Activated CD4-positive, alpha-beta T cell treated with anti-CD3 and anti-CD28 coated beads, Interleukin-2, amount 10 ng/mL, durations not matched to agents 7 days and 5 days (primary cell): ENCODE measurements around the gene TGFBRAP1. TPM values are rescaled to one million over a fixed set of nuclear protein-coding genes. Genes with fewer than 3 reads are reported as not detected.

ENCODE experiments used
- CTCF ChIA-PET: fragments of 350-600 bp; sonication (Branson Sonifier 250); formaldehyde crosslinking; loops from one replicate; lab custom pipeline; 2021; ENCODE audit warnings: antibody characterized with exemption; lab: Charles Lee
- POLR2A ChIA-PET: fragments of 350-600 bp; sonication (Branson Sonifier 250); formaldehyde crosslinking; loops from one replicate; lab custom pipeline; 2021; ENCODE audit warnings: antibody characterized with exemption; lab: Charles Lee
- DNase-seq: peaks from one replicate; pipeline ENCODE4 v3.0.0-alpha.2; 2020
- H3K27ac Mint-ChIP-seq: one replicate; pipeline ENCODE4 v1.8.0; 2021; ENCODE audit warnings: mild to moderate bottlenecking, moderate library complexity, mixed read lengths
- H3K27me3 Mint-ChIP-seq: one replicate; pipeline ENCODE4 v1.8.0; 2021; ENCODE audit warnings: mixed read lengths
- H3K36me3 Mint-ChIP-seq: one replicate; pipeline ENCODE4 v1.8.0; 2021; ENCODE audit warnings: low read depth, mixed read lengths
- H3K4me1 Mint-ChIP-seq: one replicate; pipeline ENCODE4 v1.8.0; 2021; ENCODE audit warnings: mixed read lengths
- H3K4me3 Mint-ChIP-seq: one replicate; pipeline ENCODE4 v1.8.0; 2021; ENCODE audit warnings: mild to moderate bottlenecking, moderate library complexity, mixed read lengths
- H3K9me3 Mint-ChIP-seq: one replicate; pipeline ENCODE4 v1.8.0; 2021; ENCODE audit warnings: mixed read lengths
- total RNA-seq, 2 experiments: library from RNA; stranded (reverse); gene quantifications; one replicate each; pipeline ENCODE4 v1.2.3, GENCODE V29; 2021

Gene TGFBRAP1
- total RNA-seq, 2 experiments from 2014 or later = 20.5 to 21.4 TPM

DNA sequence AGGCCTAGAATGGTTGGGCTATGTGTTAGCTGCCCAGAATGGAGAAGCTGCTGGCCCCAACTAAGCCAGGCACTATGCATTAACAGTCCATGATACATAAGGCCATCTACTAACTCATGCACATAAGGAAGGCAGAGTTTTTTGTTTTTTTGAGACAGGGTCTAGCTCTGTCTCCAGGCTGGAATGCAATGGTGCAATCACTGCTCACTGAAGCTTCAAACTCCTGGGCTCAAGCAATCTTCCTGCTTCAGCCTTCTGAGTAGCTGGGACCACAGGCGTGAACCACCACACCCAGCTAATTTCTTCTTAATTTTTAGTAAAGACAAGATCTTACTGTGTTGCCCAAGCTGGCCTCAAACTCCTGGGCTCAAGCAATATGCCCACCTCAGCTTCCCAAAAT, 50.4 kb downstream of the TGFBRAP1 start:
- no peak for DNase-seq
- no peak overlapping the region for H3K4me3 Mint-ChIP-seq
- H3K4me1 Mint-ChIP-seq = no peaks in the 10 kb centered on the region
- H3K36me3 Mint-ChIP-seq = peaks cover 19% of the 10 kb centered on the region
- ChIA-PET CTCF (interaction anchor here (0.6 kb wide), 1 partner anchor 9 kb away, joined by 3 read pairs; no protein-coding TSS in a partner anchor), POLR2A (no interaction called here)
- H3K27ac Mint-ChIP-seq = no peak overlapping the region
- no peaks in the 10 kb centered on the region for H3K27me3 Mint-ChIP-seq
- no peaks in the 10 kb centered on the region for H3K9me3 Mint-ChIP-seq

DNA sequence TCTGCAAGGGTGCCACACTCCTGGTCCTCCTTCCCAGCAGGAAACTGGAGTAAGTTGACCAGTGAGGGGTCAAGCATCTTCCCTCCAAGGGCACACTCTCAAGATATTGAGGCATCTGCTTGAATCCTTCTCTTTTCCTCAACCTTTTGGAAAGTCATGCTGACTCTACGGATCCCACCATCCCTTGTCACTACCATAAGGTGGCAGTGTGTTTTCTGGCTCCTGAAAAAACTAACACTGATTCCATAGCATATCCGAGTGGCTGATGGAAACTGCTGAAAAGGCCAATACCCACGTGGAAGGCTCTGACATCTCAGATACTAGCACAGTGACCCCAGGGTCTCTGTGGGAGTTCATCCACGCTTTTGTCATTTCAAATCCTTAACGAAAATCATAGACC, 50.9 kb downstream of the TGFBRAP1 start:
- Mint-ChIP-seq H3K4me1 (no peaks in the 10 kb centered on the region), H3K9me3 (no peaks in the 10 kb centered on the region), H3K27ac (no peak overlapping the region), H3K4me3 (no peak overlapping the region), H3K27me3 (no peaks in the 10 kb centered on the region), H3K36me3 (peaks cover 19% of the 10 kb centered on the region)
- ChIA-PET CTCF (interaction anchor here (0.6 kb wide), 2 partner anchors 9 to 770 kb away, joined by 3 read pairs; no protein-coding TSS in a partner anchor), POLR2A (no interaction called here)
- no peak for DNase-seq

DNA sequence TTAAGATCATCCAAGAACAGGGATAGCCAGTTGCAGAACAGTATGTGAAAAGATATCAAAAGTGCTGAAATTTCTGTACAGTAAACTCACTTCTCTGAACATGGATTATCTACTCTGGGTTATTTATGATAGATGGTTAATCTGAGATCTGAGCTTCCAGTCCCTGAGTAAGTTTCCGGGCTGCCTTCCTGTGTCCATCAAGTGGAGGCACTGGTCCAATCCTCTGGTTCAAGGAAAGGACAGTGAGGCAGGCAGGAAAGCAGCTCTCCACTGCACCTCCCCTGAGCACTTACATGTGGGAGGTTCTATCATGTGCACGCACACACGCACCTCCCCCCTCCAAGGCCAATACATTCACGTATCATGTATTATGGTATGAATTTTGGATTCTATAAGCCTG, 55.5 kb downstream of the TGFBRAP1 start:
- peaks cover 18% of the 10 kb centered on the region for H3K36me3 Mint-ChIP-seq
- CTCF ChIA-PET = interaction anchor here (1.4 kb wide), 1 partner anchor 40 kb away, joined by 3 read pairs; no protein-coding TSS in a partner anchor
- POLR2A ChIA-PET = no interaction called here

DNA sequence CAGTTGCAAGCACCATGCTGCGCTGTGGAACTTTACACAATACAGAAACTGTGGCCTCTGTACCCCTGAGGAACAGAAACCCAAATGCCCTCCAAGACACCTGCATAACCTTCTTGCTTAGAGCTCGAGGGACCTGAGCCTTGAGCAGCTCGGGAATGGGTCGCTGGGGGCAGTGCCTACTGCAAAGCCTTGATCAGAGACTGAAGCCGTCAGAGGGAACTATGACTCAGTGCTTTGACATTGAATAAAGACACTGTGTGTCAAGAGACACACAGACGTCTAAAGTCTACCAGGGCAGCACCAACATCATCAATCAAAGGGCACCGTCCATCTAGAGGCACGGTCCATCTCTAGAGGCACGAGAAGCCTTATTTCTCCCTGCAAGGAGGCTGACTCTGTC, 57.4 kb downstream of the TGFBRAP1 start:
- Mint-ChIP-seq H3K4me3 (no peak overlapping the region), H3K9me3 (no peaks in the 10 kb centered on the region), H3K4me1 (no peaks in the 10 kb centered on the region), H3K27me3 (no peaks in the 10 kb centered on the region), H3K27ac (no peak overlapping the region), H3K36me3 (peaks cover 25% of the 10 kb centered on the region)
- CTCF ChIA-PET = no interaction called here
- POLR2A ChIA-PET = no interaction called here
- DNase-seq = no peak

More for the DNA sequence above, 55.5 kb downstream of the TGFBRAP1 start:
- Mint-ChIP-seq H3K27ac (no peak overlapping the region), H3K27me3 (no peaks in the 10 kb centered on the region), H3K4me3 (no peak overlapping the region), H3K4me1 (no peaks in the 10 kb centered on the region), H3K9me3 (no peaks in the 10 kb centered on the region)
- no peak for DNase-seq

DNA sequence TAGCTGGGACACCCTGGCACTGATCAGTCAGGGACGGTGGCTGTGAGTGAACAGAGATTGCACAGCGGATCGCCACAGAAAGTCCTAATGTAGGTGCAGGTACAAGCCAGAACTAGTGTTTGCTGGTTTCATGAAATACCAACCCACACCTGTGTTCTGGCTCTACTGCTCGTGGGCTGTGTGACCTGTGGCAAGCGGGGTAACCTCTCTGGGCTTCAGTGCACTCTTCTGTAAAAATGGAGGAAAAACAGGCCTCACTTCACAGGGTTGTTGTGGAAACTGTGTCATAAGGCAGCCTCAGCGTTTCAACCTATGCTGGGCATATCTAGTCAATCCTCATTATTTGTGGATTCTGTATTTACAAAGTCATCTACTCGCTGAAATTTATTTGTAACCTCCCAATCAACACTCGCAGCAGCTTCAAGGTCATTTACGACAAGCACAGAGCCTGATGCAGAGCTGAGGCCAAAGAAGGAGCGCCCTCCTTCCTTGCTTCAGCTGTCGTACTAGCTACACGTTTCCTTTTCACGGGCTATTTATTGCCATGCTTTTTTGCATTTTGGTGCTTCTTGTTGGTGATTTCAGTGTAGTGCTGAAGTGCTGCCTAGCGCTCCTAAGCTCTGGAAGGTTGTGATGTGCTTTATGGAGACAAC, 58.0 kb downstream of the TGFBRAP1 start:
- Mint-ChIP-seq H3K4me3 (no peak overlapping the region), H3K36me3 (peaks cover 25% of the 10 kb centered on the region), H3K4me1 (no peaks in the 10 kb centered on the region), H3K9me3 (no peaks in the 10 kb centered on the region), H3K27me3 (no peaks in the 10 kb centered on the region), H3K27ac (no peak overlapping the region)
- ChIA-PET CTCF (no interaction called here), POLR2A (no interaction called here)
- no peak for DNase-seq

DNA sequence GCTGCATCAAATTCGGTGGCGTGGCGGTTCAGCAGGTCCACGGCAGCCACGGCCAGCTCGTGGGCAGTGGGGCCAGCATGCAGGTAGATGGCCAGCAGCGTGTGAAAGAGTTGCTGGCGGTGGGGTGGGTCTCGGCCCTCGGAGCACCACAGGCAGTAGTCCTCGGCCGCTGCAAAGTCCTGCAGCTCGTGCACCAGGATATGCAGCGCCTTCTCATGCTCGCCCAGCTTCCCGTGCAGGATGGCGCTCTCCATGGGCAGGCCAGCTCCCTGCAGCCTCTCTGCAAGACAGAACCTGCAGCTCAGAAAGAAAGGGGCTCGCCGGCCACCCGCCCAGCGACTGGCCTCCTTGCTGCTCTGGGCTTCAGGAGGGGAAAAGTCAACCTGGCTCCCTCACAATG, 60.1 kb downstream of the TGFBRAP1 start:
- H3K27ac Mint-ChIP-seq = no peak overlapping the region
- H3K27me3 Mint-ChIP-seq = no peaks in the 10 kb centered on the region

DNA sequence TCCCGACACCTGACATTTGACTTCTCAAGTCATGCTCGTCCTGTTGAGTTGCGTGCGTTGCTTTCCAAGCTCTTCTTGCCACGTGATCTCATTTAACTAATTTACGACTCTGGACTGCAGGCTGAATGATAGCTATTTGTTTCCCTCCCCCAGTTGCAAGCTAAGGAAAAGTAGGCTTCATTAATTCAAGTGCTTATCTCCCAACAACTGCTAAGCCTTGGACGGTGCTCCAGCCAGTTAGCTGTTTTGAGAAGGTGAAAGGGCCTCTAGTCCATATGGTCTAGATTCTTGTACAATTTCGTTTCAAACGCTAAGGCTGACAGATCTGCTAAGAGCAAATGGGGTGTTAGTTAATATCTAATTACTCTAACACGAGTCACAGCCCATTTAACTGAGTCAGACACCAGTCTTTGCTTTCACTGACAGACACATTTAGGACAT, 66.9 kb downstream of the TGFBRAP1 start:
- ChIA-PET POLR2A (no interaction called here), CTCF (interaction anchor here (1.2 to 1.3 kb wide), 2 partner anchors 13 to 27 kb away, joined by 3 read pairs; no protein-coding TSS in a partner anchor)
- H3K36me3 Mint-ChIP-seq = peaks cover 14% of the 10 kb centered on the region
- H3K4me3 Mint-ChIP-seq = no peak overlapping the region
- no peaks in the 10 kb centered on the region for H3K27me3 Mint-ChIP-seq
- DNase-seq = no peak
- H3K27ac Mint-ChIP-seq = no peak overlapping the region
- H3K9me3 Mint-ChIP-seq = no peaks in the 10 kb centered on the region
- H3K4me1 Mint-ChIP-seq = no peaks in the 10 kb centered on the region

More for the DNA sequence above, 60.1 kb downstream of the TGFBRAP1 start:
- ChIA-PET POLR2A (interaction anchor here (0.6 kb wide), 1 partner anchor 21 kb away, joined by 3 read pairs; no protein-coding TSS in a partner anchor), CTCF (interaction anchor here (1.4 kb wide), 1 partner anchor 10 kb away, joined by 3 read pairs; no protein-coding TSS in a partner anchor)
- Mint-ChIP-seq H3K9me3 (no peaks in the 10 kb centered on the region), H3K4me3 (no peak overlapping the region), H3K36me3 (peaks cover 30% of the 10 kb centered on the region), H3K4me1 (no peaks in the 10 kb centered on the region)
- DNase-seq = no peak

DNA sequence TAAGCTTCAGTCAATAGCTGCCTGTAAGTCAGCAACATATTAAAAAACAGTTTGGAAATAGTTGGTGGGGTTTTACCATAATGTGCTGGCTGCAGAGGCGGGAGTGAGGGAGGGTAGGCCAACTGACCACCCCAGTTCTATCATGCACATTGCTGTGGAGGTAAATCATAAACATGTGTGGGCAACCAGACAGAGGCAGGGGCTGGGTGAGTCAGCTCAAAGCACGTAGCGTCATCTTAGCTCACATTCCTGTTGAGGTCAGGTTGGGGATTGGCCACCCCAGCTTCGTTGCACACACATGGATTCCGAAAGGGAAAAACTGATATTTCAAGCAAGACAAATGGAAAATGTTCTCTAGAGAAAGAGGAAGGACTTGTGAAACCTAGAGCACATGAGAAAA, 68.5 kb downstream of the TGFBRAP1 start:
- H3K4me3 Mint-ChIP-seq = no peak overlapping the region
- POLR2A ChIA-PET = no interaction called here
- H3K27me3 Mint-ChIP-seq = no peaks in the 10 kb centered on the region
- peaks cover 13% of the 10 kb centered on the region for H3K36me3 Mint-ChIP-seq
- DNase-seq = no peak
- H3K27ac Mint-ChIP-seq = no peak overlapping the region
- no peaks in the 10 kb centered on the region for H3K9me3 Mint-ChIP-seq
- H3K4me1 Mint-ChIP-seq = no peaks in the 10 kb centered on the region
- CTCF ChIA-PET = no interaction called here

DNA sequence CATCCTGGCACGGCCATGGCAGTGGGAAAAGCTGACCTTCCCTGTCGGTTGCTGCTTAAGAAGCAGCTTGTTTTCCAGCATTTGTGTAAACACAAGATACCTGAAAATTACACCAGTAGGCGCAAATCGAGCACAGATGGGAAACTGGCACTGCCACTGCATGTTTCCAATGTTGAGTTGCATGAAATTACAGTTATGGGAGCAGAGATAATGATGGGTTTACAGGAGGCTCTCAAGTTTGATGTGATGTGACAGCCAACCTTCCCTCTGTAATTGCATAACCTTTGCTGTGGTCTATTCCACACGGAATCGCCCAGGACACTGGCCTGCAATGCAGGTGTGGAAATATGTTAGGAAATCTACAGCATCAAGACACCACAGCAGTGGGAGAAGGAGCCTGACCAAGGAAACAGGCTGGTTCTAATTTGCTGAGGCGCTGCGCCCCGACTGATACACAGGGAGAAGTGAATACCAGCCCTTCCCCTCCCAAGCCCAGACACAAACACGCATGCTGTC, 70.6 kb downstream of the TGFBRAP1 start:
- H3K4me3 Mint-ChIP-seq = no peak overlapping the region
- H3K36me3 Mint-ChIP-seq = peaks cover 2% of the 10 kb centered on the region
- no peaks in the 10 kb centered on the region for H3K9me3 Mint-ChIP-seq
- H3K4me1 Mint-ChIP-seq = no peaks in the 10 kb centered on the region
- DNase-seq = no peak
- no peak overlapping the region for H3K27ac Mint-ChIP-seq
- POLR2A ChIA-PET = no interaction called here
- no peaks in the 10 kb centered on the region for H3K27me3 Mint-ChIP-seq
- CTCF ChIA-PET = no interaction called here

DNA sequence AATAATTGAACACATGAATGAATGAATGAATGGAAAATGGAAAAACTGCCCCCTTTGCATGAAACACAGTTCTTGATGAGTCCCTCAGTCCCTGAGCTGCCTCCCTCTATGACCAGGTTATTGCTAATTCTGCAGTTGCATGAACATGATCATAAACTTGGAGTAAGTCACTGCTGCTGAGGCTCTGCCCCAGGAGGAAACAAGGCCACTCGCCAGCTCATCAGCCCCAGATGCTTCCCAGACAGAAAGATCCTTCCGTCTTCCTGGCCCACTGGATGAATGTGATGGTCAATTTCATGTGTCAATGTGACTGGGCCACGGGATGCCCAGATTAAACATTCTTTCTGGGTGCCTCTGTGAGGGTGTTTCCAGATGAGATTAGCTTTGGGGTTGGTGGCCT, 71.6 kb downstream of the TGFBRAP1 start:
- H3K27ac Mint-ChIP-seq = no peak overlapping the region
- ChIA-PET CTCF (no interaction called here), POLR2A (no interaction called here)
- H3K27me3 Mint-ChIP-seq = no peaks in the 10 kb centered on the region
- no peaks in the 10 kb centered on the region for H3K4me1 Mint-ChIP-seq
- no peaks in the 10 kb centered on the region for H3K9me3 Mint-ChIP-seq
- DNase-seq = no peak
- H3K36me3 Mint-ChIP-seq = no peaks in the 10 kb centered on the region
- no peak overlapping the region for H3K4me3 Mint-ChIP-seq

DNA sequence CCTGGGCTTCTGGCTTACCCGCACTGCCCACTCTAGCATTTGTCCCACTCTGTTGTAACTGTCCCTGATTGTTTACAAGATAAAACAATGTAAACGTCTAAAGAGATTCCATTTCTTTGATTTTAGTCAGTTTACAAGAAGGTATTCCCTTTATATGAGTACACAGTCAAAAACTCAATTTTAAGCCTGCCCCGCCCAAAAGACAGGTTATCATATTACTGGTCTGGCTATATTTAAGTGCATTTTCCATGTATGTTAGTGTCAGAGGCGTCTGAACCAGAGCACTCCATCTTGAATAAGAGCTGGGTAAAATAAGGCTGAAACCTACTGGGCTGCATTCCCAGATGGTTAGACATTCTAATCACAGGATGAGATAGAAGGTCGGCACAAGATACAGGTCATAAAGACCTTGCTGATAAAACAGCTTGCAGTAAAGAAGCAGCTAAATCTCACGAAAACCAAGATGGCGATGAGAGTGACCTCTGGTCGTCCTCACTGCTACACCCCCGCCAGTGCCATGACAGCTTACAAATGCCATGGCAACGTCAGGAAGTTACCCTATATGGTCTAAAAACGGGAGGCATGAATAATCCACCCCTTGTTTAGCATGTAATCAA, 73.0 kb downstream of the TGFBRAP1 start:
- ChIA-PET POLR2A (no interaction called here), CTCF (interaction anchor here (1.0 to 1.1 kb wide), 2 partner anchors 17 to 18 kb away, joined by 3 read pairs; no protein-coding TSS in a partner anchor)
- Mint-ChIP-seq H3K36me3 (no peaks in the 10 kb centered on the region), H3K4me1 (no peaks in the 10 kb centered on the region), H3K27me3 (no peaks in the 10 kb centered on the region), H3K9me3 (no peaks in the 10 kb centered on the region), H3K27ac (no peak overlapping the region), H3K4me3 (no peak overlapping the region)
- DNase-seq = no peak

DNA sequence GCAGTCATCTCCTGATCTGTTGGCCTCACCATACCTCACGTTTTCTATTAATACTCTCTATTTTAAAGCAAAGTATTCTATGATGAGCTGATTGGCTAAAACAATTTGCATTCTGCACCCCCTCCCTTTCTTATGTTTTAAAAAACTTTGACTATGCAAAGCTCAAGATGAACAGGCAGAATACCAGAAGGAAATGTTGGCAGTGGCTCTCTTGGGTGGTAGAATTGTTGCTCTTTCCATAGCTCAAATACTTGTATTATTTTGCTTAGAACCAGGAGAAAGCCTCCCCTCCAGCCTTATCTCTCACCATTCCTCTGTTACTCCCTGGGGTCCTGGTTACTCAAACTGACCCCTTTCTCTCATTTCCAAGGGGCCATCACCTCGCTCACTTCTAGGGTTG, 73.6 kb downstream of the TGFBRAP1 start:
- Mint-ChIP-seq H3K4me3 (no peak overlapping the region), H3K27ac (no peak overlapping the region), H3K4me1 (no peaks in the 10 kb centered on the region), H3K36me3 (no peaks in the 10 kb centered on the region), H3K27me3 (no peaks in the 10 kb centered on the region), H3K9me3 (no peaks in the 10 kb centered on the region)
- no peak for DNase-seq
- POLR2A ChIA-PET = no interaction called here
- CTCF ChIA-PET = interaction anchor here (1.0 to 1.1 kb wide), 2 partner anchors 16 to 17 kb away, joined by 3 read pairs; no protein-coding TSS in a partner anchor

DNA sequence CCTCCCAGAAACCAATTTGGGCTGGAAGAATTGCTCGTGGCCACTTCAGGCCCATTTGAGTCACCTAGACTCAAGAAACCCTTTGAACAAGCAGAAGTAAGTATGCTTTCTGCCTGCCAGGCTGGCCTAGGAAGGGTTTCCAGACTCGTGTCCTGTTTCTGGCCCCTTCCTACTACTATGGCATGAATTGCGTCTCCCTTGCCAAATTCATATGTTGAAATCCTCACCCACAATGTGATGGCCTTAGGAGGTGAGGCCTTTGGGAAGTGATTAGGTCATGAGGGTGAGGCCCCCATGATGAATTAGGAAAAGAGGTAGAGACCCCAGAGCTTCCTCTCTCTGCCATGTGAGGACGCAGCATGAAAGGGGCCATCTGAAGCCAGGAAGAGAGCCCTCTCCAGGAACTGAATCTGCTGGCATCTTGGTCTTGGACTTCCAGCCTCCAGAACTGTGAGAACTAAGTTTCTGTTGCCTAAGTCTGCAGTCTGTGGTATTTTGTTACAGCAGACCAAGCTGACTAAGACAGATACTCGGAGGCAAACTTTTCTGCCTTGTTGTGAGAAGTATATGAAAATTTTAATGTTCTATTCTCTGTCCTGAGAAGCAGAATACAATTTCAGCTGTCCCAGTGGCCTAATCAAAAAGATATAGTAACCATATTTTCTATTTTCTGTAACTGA, 74.9 kb downstream of the TGFBRAP1 start:
- H3K4me1 Mint-ChIP-seq = no peaks in the 10 kb centered on the region
- CTCF ChIA-PET = no interaction called here
- H3K27me3 Mint-ChIP-seq = no peaks in the 10 kb centered on the region
- DNase-seq = no peak
- POLR2A ChIA-PET = no interaction called here
- H3K4me3 Mint-ChIP-seq = no peak overlapping the region
- no peak overlapping the region for H3K27ac Mint-ChIP-seq
- H3K9me3 Mint-ChIP-seq = no peaks in the 10 kb centered on the region
- no peaks in the 10 kb centered on the region for H3K36me3 Mint-ChIP-seq
